Trophoblast cell (in vitro differentiated cells and primary cell): ENCODE data around the gene PDZD7.
A peak's percentile ranks its signal among the peaks of the same experiment; 100 is the strongest.

Experiments used
- DNase-seq, 2 donors: peaks; one replicate each; pipeline ENCODE4 v3.0.0-alpha.2; 2016
- H2AFZ ChIP-seq: 2 replicates; pipeline ENCODE4 v1.6.1; 2013; ENCODE audit warnings: low read length, moderate library complexity, mild to moderate bottlenecking; ENCODE audit not compliant: insufficient read depth, poor library complexity
- H2AK5ac ChIP-seq: 2 replicates; pipeline ENCODE4 v1.6.1; 2013; ENCODE audit warnings: mild to moderate bottlenecking, low read length
- H2BK120ac ChIP-seq: 2 replicates; pipeline ENCODE4 v1.6.1; 2013; ENCODE audit warnings: low read length, mild to moderate bottlenecking, moderate library complexity; ENCODE audit not compliant: insufficient read depth, poor library complexity
- H2BK12ac ChIP-seq: 2 replicates; pipeline ENCODE4 v1.6.1; 2013; ENCODE audit warnings: mild to moderate bottlenecking, low read length, moderate library complexity
- H2BK5ac ChIP-seq: 2 replicates; pipeline ENCODE4 v1.6.1; 2013; ENCODE audit warnings: low read length, low read depth, moderate library complexity, mild to moderate bottlenecking; ENCODE audit not compliant: poor library complexity
- H3K14ac ChIP-seq: 2 replicates; pipeline ENCODE4 v1.6.1; 2013; ENCODE audit warnings: mild to moderate bottlenecking, low read length
- H3K18ac ChIP-seq: 2 replicates; pipeline ENCODE4 v1.6.1; 2013; ENCODE audit warnings: mild to moderate bottlenecking, low read length
- H3K23ac ChIP-seq: 2 replicates; pipeline ENCODE4 v1.6.1; 2013; ENCODE audit warnings: low read length
- H3K27ac ChIP-seq: 2 replicates; pipeline ENCODE4 v1.5.1; 2013; ENCODE audit warnings: low read depth, mild to moderate bottlenecking, inconsistent platforms, low read length, moderate library complexity
- H3K27me3 ChIP-seq: 2 replicates; pipeline ENCODE4 v1.6.1; 2013; ENCODE audit warnings: inconsistent platforms, mild to moderate bottlenecking, low read length, moderate library complexity; ENCODE audit not compliant: insufficient read depth
- H3K36me3 ChIP-seq, 2 experiments: 1 replicate in 1 of 2; 2 replicates in 1 of 2; pipeline ENCODE4 v1.6.1; 2013; ENCODE audit warnings: low read length in 2 of 2, mild to moderate bottlenecking in 2 of 2, moderate library complexity in 1 of 2; ENCODE audit not compliant: insufficient read depth in 2 of 2, control insufficient read depth in 1 of 2
- H3K4ac ChIP-seq: 2 replicates; pipeline ENCODE4 v1.6.1; 2013; ENCODE audit warnings: low read depth, mild to moderate bottlenecking, low read length, moderate library complexity
- H3K4me1 ChIP-seq, 2 experiments: 1 replicate in 1 of 2; 2 replicates in 1 of 2; pipeline ENCODE4 v1.6.1; 2013; ENCODE audit warnings: low read length in 2 of 2, mild to moderate bottlenecking in 2 of 2, moderate library complexity in 1 of 2; ENCODE audit not compliant: insufficient read depth in 2 of 2, control insufficient read depth in 1 of 2
- H3K4me2 ChIP-seq: 2 replicates; pipeline ENCODE4 v1.6.1; 2013; ENCODE audit warnings: inconsistent platforms, mild to moderate bottlenecking, low read length, moderate library complexity
- H3K4me3 ChIP-seq: 2 replicates; pipeline ENCODE4 v1.5.1; 2013; ENCODE audit warnings: mild to moderate bottlenecking, low read depth, low read length, inconsistent platforms
- H3K79me1 ChIP-seq: one replicate; pipeline ENCODE4 v1.6.1; 2013; ENCODE audit warnings: low read length
- H3K79me2 ChIP-seq: 2 replicates; pipeline ENCODE4 v1.6.1; 2013; ENCODE audit warnings: low read length, mild to moderate bottlenecking; ENCODE audit not compliant: control insufficient read depth, insufficient read depth, poor library complexity
- H3K9ac ChIP-seq: 2 replicates; pipeline ENCODE4 v1.6.1; 2013; ENCODE audit warnings: mild to moderate bottlenecking, low read length
- H3K9me3 ChIP-seq: 2 replicates; pipeline ENCODE4 v1.6.1; 2013; ENCODE audit warnings: low read depth, mild to moderate bottlenecking, control low read depth, inconsistent platforms, low read length; ENCODE audit not compliant: insufficient read depth
- H4K12ac ChIP-seq: 2 replicates; pipeline ENCODE4 v1.6.1; 2013; ENCODE audit warnings: low read depth, mild to moderate bottlenecking, low read length, moderate library complexity
- H4K8ac ChIP-seq: 2 replicates; pipeline ENCODE4 v1.6.1; 2013; ENCODE audit warnings: low read depth, mild to moderate bottlenecking, low read length, moderate library complexity
- H4K91ac ChIP-seq: one replicate; pipeline ENCODE4 v1.6.1; 2013; ENCODE audit warnings: low read depth, mild to moderate bottlenecking, low read length, moderate library complexity
- WGBS: extraction: QIAGEN DNeasy Blood & Tissue Kit; methylation state at CpG from one replicate; pipeline ENCODE4 v1.1.7; 2013; ENCODE audit warnings: missing lambda C conversion rate; ENCODE audit not compliant: insufficient read length, insufficient coverage; ENCODE audit errors: extremely low coverage; 5-methylcytosine and 5-hydroxymethylcytosine counted together

The PDZD7 gene

GRCh38 chr10:101014230-101014884 is 16.6 kb downstream of the PDZD7 start:
- Histone ChIP-seq H3K14ac (no peak overlapping the region), H2BK12ac (no peak overlapping the region), H3K27me3 (peaks cover 9% of the 10 kb centered on the region), H3K4me2 (no peak overlapping the region), H2BK5ac (no peak overlapping the region), H4K91ac (no peak overlapping the region), H3K4ac (no peak overlapping the region), H3K79me2 (no peaks in the 10 kb centered on the region), H3K18ac (no peak overlapping the region), H3K9me3 (peaks cover 2% of the 10 kb centered on the region), H3K79me1 (no peaks in the 10 kb centered on the region), H3K9ac (no peak overlapping the region), H4K12ac (no peak overlapping the region), H3K27ac (no peak overlapping the region), H2BK120ac (no peak overlapping the region), H4K8ac (no peak overlapping the region), H2AK5ac (no peak overlapping the region), H3K4me1 (peaks cover 7 to 13% of the 10 kb centered on the region in 2 experiments), H3K36me3 (no peaks in the 10 kb centered on the region), H3K4me3 (no peak overlapping the region), H2AFZ (no peak overlapping the region), H3K23ac (no peak overlapping the region)
- peak; percentile 73 to 85 for DNase-seq
- no CpG with 5 or more reads among the region's 11 CpGs for WGBS

GRCh38 chr10:101013365-101013825 is 17.5 kb downstream of the PDZD7 start:
- Histone ChIP-seq H3K36me3 (no peaks in the 10 kb centered on the region), H2BK120ac (no peak overlapping the region), H3K79me2 (no peaks in the 10 kb centered on the region), H4K8ac (no peak overlapping the region), H3K79me1 (no peaks in the 10 kb centered on the region), H3K4me3 (no peak overlapping the region), H3K9me3 (no peaks in the 10 kb centered on the region), H3K14ac (no peak overlapping the region), H4K12ac (no peak overlapping the region), H2AFZ (no peak overlapping the region), H3K9ac (no peak overlapping the region), H3K27ac (no peak overlapping the region), H3K4me1 (peaks cover 3 to 5% of the 10 kb centered on the region in 2 experiments), H3K4me2 (no peak overlapping the region), H3K23ac (no peak overlapping the region), H2BK12ac (no peak overlapping the region), H3K27me3 (peaks cover 9% of the 10 kb centered on the region), H3K4ac (no peak overlapping the region), H2BK5ac (no peak overlapping the region), H3K18ac (no peak overlapping the region), H2AK5ac (no peak overlapping the region), H4K91ac (no peak overlapping the region)
- 100% methylated on average over 2 of the region's 9 CpGs for WGBS
- no peak for DNase-seq

- H4K12ac ChIP-seq = no peak overlapping the region
- no peak overlapping the region for H3K9ac ChIP-seq
- no peak overlapping the region for H2BK5ac ChIP-seq
- H3K27ac ChIP-seq = no peak overlapping the region
- H3K23ac ChIP-seq = no peak overlapping the region
- H3K4me1 ChIP-seq = no peaks in the 10 kb centered on the region
- no peak overlapping the region for H2AK5ac ChIP-seq
- H3K18ac ChIP-seq = no peak overlapping the region
- no peak overlapping the region for H4K8ac ChIP-seq
- H2BK12ac ChIP-seq = no peak overlapping the region
- no peak overlapping the region for H3K4me2 ChIP-seq
- H2AFZ ChIP-seq = no peak overlapping the region
- H4K91ac ChIP-seq = no peak overlapping the region
- no peaks in the 10 kb centered on the region for H3K79me1 ChIP-seq
- H3K9me3 ChIP-seq = no peaks in the 10 kb centered on the region
- no peak overlapping the region for H2BK120ac ChIP-seq
- H3K14ac ChIP-seq = no peak overlapping the region
- H3K4me3 ChIP-seq = no peak overlapping the region
- peak; percentile 77 to 89 for DNase-seq
- WGBS = no CpG with 5 or more reads among the region's 14 CpGs
- H3K4ac ChIP-seq = no peak overlapping the region
- no peaks in the 10 kb centered on the region for H3K79me2 ChIP-seq
- H3K36me3 ChIP-seq = no peaks in the 10 kb centered on the region
- peaks cover 9% of the 10 kb centered on the region for H3K27me3 ChIP-seq
Measured at GRCh38 chr10:101012525-101013364, 18.2 kb downstream of the PDZD7 start.

GRCh38 chr10:101011517-101012423 is 19.2 kb downstream of the PDZD7 start:
- Histone ChIP-seq H3K18ac (no peak overlapping the region), H4K8ac (no peak overlapping the region)
- WGBS = no CpG with 5 or more reads among the region's 22 CpGs

More at GRCh38 chr10:101011517-101012423, 19.2 kb downstream of the PDZD7 start:
- Histone ChIP-seq H4K12ac (no peak overlapping the region), H3K79me2 (no peaks in the 10 kb centered on the region), H3K4me2 (no peak overlapping the region), H3K79me1 (no peaks in the 10 kb centered on the region), H3K27ac (no peak overlapping the region), H2BK120ac (no peak overlapping the region), H3K9me3 (no peaks in the 10 kb centered on the region), H3K9ac (no peak overlapping the region), H3K4ac (no peak overlapping the region), H2BK12ac (no peak overlapping the region), H3K14ac (no peak overlapping the region), H3K4me1 (no peaks in the 10 kb centered on the region), H3K27me3 (peaks cover 2% of the 10 kb centered on the region), H4K91ac (no peak overlapping the region), H2AK5ac (no peak overlapping the region), H2BK5ac (no peak overlapping the region), H3K36me3 (peaks cover 7 to 8% of the 10 kb centered on the region in 2 experiments), H3K23ac (no peak overlapping the region), H3K4me3 (no peak overlapping the region), H2AFZ (no peak overlapping the region)
- DNase-seq = peak in 1 of 2 donors; percentile 47
